H9 (cell line): ENCODE data around the gene ABCG4. TPM values are rescaled to one million over a fixed set of nuclear protein-coding genes. Genes with fewer than 3 reads are reported as not detected.

ENCODE experiments used
- DNase-seq: peaks from one replicate; pipeline ENCODE4 v3.0.0-alpha.2; 2017
- H2AFZ ChIP-seq: one replicate; pipeline ENCODE4 v1.6.1; 2013; ENCODE audit warnings: mild to moderate bottlenecking, low read length, control low read depth, moderate library complexity
- H2AK5ac ChIP-seq: 2 replicates; pipeline ENCODE4 v1.6.1; 2013; ENCODE audit warnings: low read length, control low read depth, mixed read lengths; ENCODE audit not compliant: insufficient read length
- H2BK120ac ChIP-seq: one replicate; pipeline ENCODE4 v1.6.1; 2013; ENCODE audit warnings: low read depth, mild to moderate bottlenecking, low read length, control low read depth, inconsistent platforms; ENCODE audit not compliant: poor library complexity, severe bottlenecking
- H2BK12ac ChIP-seq: 2 replicates; pipeline ENCODE4 v1.6.1; 2013; ENCODE audit warnings: low read length, control low read depth, mixed read lengths, low read depth; ENCODE audit not compliant: insufficient read length
- H2BK15ac ChIP-seq: 2 replicates; pipeline ENCODE4 v1.6.1; 2013; ENCODE audit warnings: low read depth, low read length, control low read depth
- H2BK20ac ChIP-seq: one replicate; pipeline ENCODE4 v1.6.1; 2013; ENCODE audit warnings: low read depth, mild to moderate bottlenecking, low read length, control low read depth, inconsistent platforms; ENCODE audit not compliant: poor library complexity, severe bottlenecking
- H2BK5ac ChIP-seq: 2 replicates; pipeline ENCODE4 v1.6.1; 2013; ENCODE audit warnings: low read length, control low read depth, mixed read lengths; ENCODE audit not compliant: insufficient read length
- H3K14ac ChIP-seq: 2 replicates; pipeline ENCODE4 v1.6.1; 2013; ENCODE audit warnings: low read length, control low read depth; ENCODE audit not compliant: insufficient read depth
- H3K18ac ChIP-seq: 2 replicates; pipeline ENCODE4 v1.6.1; 2013; ENCODE audit warnings: low read depth, mild to moderate bottlenecking, mixed read lengths, low read length, control low read depth; ENCODE audit not compliant: insufficient read length
- H3K23ac ChIP-seq: 2 replicates; pipeline ENCODE4 v1.6.1; 2013; ENCODE audit warnings: low read length, control low read depth, mixed read lengths, low read depth; ENCODE audit not compliant: insufficient read length
- H3K23me2 ChIP-seq: 2 replicates; pipeline ENCODE4 v1.6.1; 2013; ENCODE audit warnings: low read depth, mild to moderate bottlenecking, mixed read lengths, low read length, control low read depth; ENCODE audit not compliant: insufficient read length, poor library complexity, severe bottlenecking
- H3K27ac ChIP-seq: 2 replicates; pipeline ENCODE4 v1.5.1; 2013; ENCODE audit warnings: low read length, control low read depth, mixed read lengths, low read depth; ENCODE audit not compliant: insufficient read length
- H3K27me3 ChIP-seq: 2 replicates; pipeline ENCODE4 v1.6.1; 2013; ENCODE audit warnings: low read length, control low read depth, inconsistent platforms; ENCODE audit not compliant: insufficient read depth
- H3K4ac ChIP-seq: 2 replicates; pipeline ENCODE4 v1.6.1; 2013; ENCODE audit warnings: low read depth, mild to moderate bottlenecking, control low read depth, inconsistent platforms, low read length, moderate library complexity
- H3K4me1 ChIP-seq: 2 replicates; pipeline ENCODE4 v1.6.1; 2013; ENCODE audit warnings: low read length, control low read depth, inconsistent platforms; ENCODE audit not compliant: insufficient read depth
- H3K4me2 ChIP-seq: 2 replicates; pipeline ENCODE4 v1.6.1; 2013; ENCODE audit warnings: low read length, control low read depth, mixed read lengths; ENCODE audit not compliant: insufficient read length, insufficient read depth
- H3K56ac ChIP-seq: 2 replicates; pipeline ENCODE4 v1.6.1; 2013; ENCODE audit warnings: low read depth, mild to moderate bottlenecking, mixed read lengths, low read length, control low read depth; ENCODE audit not compliant: insufficient read length
- H3K79me1 ChIP-seq: 2 replicates; pipeline ENCODE4 v1.6.1; 2013; ENCODE audit warnings: low read depth, mild to moderate bottlenecking, moderate library complexity, low read length, control low read depth, inconsistent platforms; ENCODE audit not compliant: insufficient read depth, poor library complexity, severe bottlenecking
- H3K79me2 ChIP-seq: 2 replicates; pipeline ENCODE4 v1.6.1; 2013; ENCODE audit warnings: low read length, control low read depth, inconsistent platforms; ENCODE audit not compliant: insufficient read depth
- H3K9ac ChIP-seq: 2 replicates; pipeline ENCODE4 v1.6.1; 2013; ENCODE audit warnings: low read length, control low read depth, mixed read lengths; ENCODE audit not compliant: insufficient read length; ENCODE audit errors: extremely low read depth
- H3K9me3 ChIP-seq: one replicate; pipeline ENCODE4 v1.6.1; 2013; ENCODE audit warnings: low read depth, low read length, inconsistent platforms; ENCODE audit not compliant: control insufficient read depth
- H3T11ph ChIP-seq: one replicate; pipeline ENCODE4 v1.6.1; 2013; ENCODE audit warnings: mild to moderate bottlenecking, low read length, control low read depth, inconsistent platforms
- H4K20me1 ChIP-seq: one replicate; pipeline ENCODE4 v1.6.1; 2013; ENCODE audit not compliant: control insufficient read depth, insufficient read length, insufficient read depth
- H4K5ac ChIP-seq: 2 replicates; pipeline ENCODE4 v1.6.1; 2013; ENCODE audit warnings: low read depth, mild to moderate bottlenecking, mixed read lengths, low read length, control low read depth; ENCODE audit not compliant: insufficient read length
- H4K8ac ChIP-seq: replicated peaks from 2 replicates; pipeline ENCODE4 v1.6.1; 2013; ENCODE audit warnings: low read length, control low read depth, mixed read lengths, low read depth; ENCODE audit not compliant: insufficient read length
- H4K91ac ChIP-seq: 2 replicates; pipeline ENCODE4 v1.6.1; 2013; ENCODE audit warnings: low read depth, mild to moderate bottlenecking, moderate library complexity, mixed read lengths, low read length, control low read depth; ENCODE audit not compliant: insufficient read length
- H3K27ac Mint-ChIP-seq, 3 experiments: 2 replicates in 2 of 3; 3 replicates in 1 of 3; pipeline ENCODE4 v1.8.0; 2020 to 2021; ENCODE audit warnings: mixed read lengths in 3 of 3, mild to moderate bottlenecking in 1 of 3, moderate library complexity in 1 of 3
- H3K27me3 Mint-ChIP-seq: 2 replicates; pipeline ENCODE4 v1.8.0; 2021; ENCODE audit warnings: low read depth, mild to moderate bottlenecking, moderate library complexity, mixed read lengths
- H3K36me3 Mint-ChIP-seq, 3 experiments: 2 replicates in 2 of 3; 3 replicates in 1 of 3; pipeline ENCODE4 v1.8.0; 2020 to 2021; ENCODE audit warnings: low read depth in 3 of 3, mixed read lengths in 3 of 3; ENCODE audit not compliant: insufficient read depth in 1 of 3
- H3K4me1 Mint-ChIP-seq, 2 experiments: 2 replicates each; pipeline ENCODE4 v1.8.0; 2020; ENCODE audit warnings: mixed read lengths in 2 of 2
- H3K4me3 Mint-ChIP-seq, 2 experiments: 2 replicates in 1 of 2; 3 replicates in 1 of 2; pipeline ENCODE4 v1.8.0; 2020 to 2021; ENCODE audit warnings: mild to moderate bottlenecking in 2 of 2, mixed read lengths in 2 of 2, moderate library complexity in 1 of 2
- H3K9me3 Mint-ChIP-seq, 2 experiments: 2 replicates in 1 of 2; 3 replicates in 1 of 2; pipeline ENCODE4 v1.8.0; 2020; ENCODE audit warnings: mild to moderate bottlenecking in 2 of 2, mixed read lengths in 2 of 2, moderate library complexity in 1 of 2
- CTCF ChIP-seq: fragments of 200-600 bp; sonication (generic); conservative IDR thresholded peaks from 3 replicates; pipeline ENCODE4 v1.8.0; 2021; ENCODE audit warnings: antibody characterized with exemption, mild to moderate bottlenecking
- WGBS: extraction: QIAGEN DNeasy Blood & Tissue Kit; methylation state at CpG from one replicate; pipeline ENCODE4 v1.1.7; 2013; ENCODE audit warnings: missing lambda C conversion rate, low lambda C conversion rate, mixed read lengths; ENCODE audit not compliant: insufficient read length; ENCODE audit errors: extremely low coverage; 5-methylcytosine and 5-hydroxymethylcytosine counted together
- total RNA-seq: library from RNA; stranded (reverse); gene quantifications from 2 replicates; pipeline ENCODE4 v1.2.1, GENCODE V29; 2021

The ABCG4 gene
- total RNA-seq, 1 experiment from 2014 or later = 1.2 TPM

- no peak overlapping the region for H4K5ac ChIP-seq
- no peaks in the 10 kb centered on the region for H3K27me3 Mint-ChIP-seq
- H3K4me3 Mint-ChIP-seq = no peak overlapping the region
- no peak overlapping the region for H2AK5ac ChIP-seq
- H3K27ac Mint-ChIP-seq = peak overlapping the region in 1 of 3 experiments; percentile 89; a peak in 3 of 7 replicates
- DNase-seq = no peak
- H3K14ac ChIP-seq = no peak overlapping the region
- H3K9me3 ChIP-seq = no peaks in the 10 kb centered on the region
- H3K9me3 Mint-ChIP-seq = no peaks in the 10 kb centered on the region
- no peak overlapping the region for H2BK120ac ChIP-seq
- no peak overlapping the region for H2AFZ ChIP-seq
- no peak overlapping the region for H2BK12ac ChIP-seq
- TF ChIP-seq CTCF = no peak
- no peaks in the 10 kb centered on the region for H4K20me1 ChIP-seq
- H3K27me3 ChIP-seq = no peaks in the 10 kb centered on the region
- H3K4ac ChIP-seq = no peak overlapping the region
- no peaks in the 10 kb centered on the region for H3K23me2 ChIP-seq
- no peak overlapping the region for H3K4me2 ChIP-seq
- no peak overlapping the region for H2BK20ac ChIP-seq
- WGBS = no CpG with 5 or more reads among the region's 6 CpGs
- H3K9ac ChIP-seq = no peak overlapping the region
- peaks cover 6 to 7% of the 10 kb centered on the region in 2 experiments; a peak in 3 of 4 replicates for H3K4me1 Mint-ChIP-seq
- H4K8ac ChIP-seq = no peak overlapping the region
- no peak overlapping the region for H4K91ac ChIP-seq
- H2BK15ac ChIP-seq = no peak overlapping the region
- no peak overlapping the region for H2BK5ac ChIP-seq
- no peak overlapping the region for H3T11ph ChIP-seq
- no peak overlapping the region for H3K23ac ChIP-seq
- H3K36me3 Mint-ChIP-seq = peaks cover 0 to 30% (median 20%) of the 10 kb centered on the region in 3 experiments; a peak in 5 of 7 replicates
- no peaks in the 10 kb centered on the region for H3K4me1 ChIP-seq
- no peak overlapping the region for H3K56ac ChIP-seq
- no peaks in the 10 kb centered on the region for H3K79me2 ChIP-seq
- no peak overlapping the region for H3K27ac ChIP-seq
- H3K79me1 ChIP-seq = no peaks in the 10 kb centered on the region
- H3K18ac ChIP-seq = no peak overlapping the region
Measured at GRCh38 chr11:119175493-119176077, 26.7 kb downstream of the ABCG4 start.
